ENCODE measurements around the gene FBP2.
"Not testable (repeated sequence)": the region's sequence is repeated elsewhere in the genome, so short reads cannot be mapped to it uniquely, and the experiment has no call there.

FBP2 gene

GRCh38 chr9:94554439-94555331, 38.9 kb downstream of the FBP2 start, which contains the start of gene PCAT7:
Gene PCAT7 (plus strand): TSS chr9:94555083.
- DNase-seq, result peak; percentile 27

GRCh38 chr9:94554078-94554438, 39.6 kb downstream of the FBP2 start:
- DNase-seq, result no peak

GRCh38 chr9:94553029-94553938, 40.3 kb downstream of the FBP2 start:
- no peak for DNase-seq

GRCh38 chr9:94545940-94546339, 47.7 kb downstream of the FBP2 start:
- DNase-seq, result no peak

- not testable (repeated sequence) for DNase-seq
These were observed 49.3 kb downstream of the FBP2 start for GRCh38 chr9:94544335-94544734.

GRCh38 chr9:94538908-94539307, 54.7 kb downstream of the FBP2 start:
- DNase-seq, result no peak

GRCh38 chr9:94534901-94535300, 58.7 kb downstream of the FBP2 start:
- no peak for DNase-seq

GRCh38 chr9:94533601-94534000, 60.0 kb downstream of the FBP2 start:
- no peak for DNase-seq

GRCh38 chr9:94533155-94533554, 60.5 kb downstream of the FBP2 start:
- peak; percentile 2 for DNase-seq

- no peak for DNase-seq
These were observed 64.7 kb downstream of the FBP2 start for GRCh38 chr9:94528886-94529285.

- no peak for DNase-seq
These were observed 66.7 kb downstream of the FBP2 start for GRCh38 chr9:94526951-94527350.

GRCh38 chr9:94526271-94526670, 67.4 kb downstream of the FBP2 start:
- DNase-seq, result no peak

- DNase-seq, result no peak
These were observed 68.1 kb downstream of the FBP2 start for GRCh38 chr9:94525396-94526035.

GRCh38 chr9:94517254-94517653, 76.4 kb downstream of the FBP2 start:
- DNase-seq, result no peak

GRCh38 chr9:94514722-94515121, 78.9 kb downstream of the FBP2 start:
- no peak for DNase-seq

- DNase-seq, result no peak
These were observed 81.7 kb downstream of the FBP2 start for GRCh38 chr9:94511955-94512265.

GRCh38 chr9:94511134-94511954, 82.3 kb downstream of the FBP2 start:
- DNase-seq, result no peak
